GM12864 (cell line): ENCODE data around the gene ATE1.

Source experiments
- DNase-seq: peaks from one replicate; pipeline ENCODE4 v3.0.0-alpha.2; 2011; ENCODE audit warnings: low read depth
- H3K4me3 ChIP-seq: 2 replicates; pipeline ENCODE4 v1.5.1; 2011; ENCODE audit warnings: mild to moderate bottlenecking, low read depth, low read length, control low read depth
- CTCF ChIP-seq: IDR thresholded peaks from 2 replicates; pipeline ENCODE4 v1.5.1; 2011; ENCODE audit warnings: low read depth, mild to moderate bottlenecking, moderate library complexity, low read length, control low read depth, inconsistent platforms; ENCODE audit errors: missing control alignments

The ATE1 gene

DNA sequence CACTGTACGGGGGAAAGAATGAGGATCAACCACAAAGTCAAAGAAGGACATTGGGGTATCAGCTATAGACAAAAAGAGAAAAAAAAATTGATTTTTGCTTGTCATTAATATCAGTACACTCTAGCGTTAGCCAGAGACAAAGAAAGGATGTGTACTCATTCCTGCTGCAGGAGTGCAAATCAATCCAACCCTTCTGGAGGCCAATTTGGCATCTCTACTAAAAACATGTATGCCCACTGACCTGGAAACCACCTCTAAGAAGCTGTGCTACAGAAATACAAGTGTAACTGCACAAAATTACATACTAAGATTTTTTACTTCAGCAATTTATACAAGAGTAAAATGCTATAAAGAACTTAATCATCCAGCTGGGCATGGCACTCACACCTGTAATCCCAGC lies 33.6 kb upstream of the ATE1 start:
- no peak for DNase-seq
- H3K4me3 ChIP-seq: no peak overlapping the region

GRCh38 chr10:121959671-121960070 lies 31.8 kb upstream of the ATE1 start:
- H3K4me3 ChIP-seq: no peak overlapping the region
- no peak for TF ChIP-seq CTCF
- DNase-seq: no peak

More for the DNA sequence above, 33.6 kb upstream of the ATE1 start:
- TF ChIP-seq CTCF: no peak

- H3K4me3 ChIP-seq: no peak overlapping the region
- no peak for TF ChIP-seq CTCF
- no peak for DNase-seq
These were observed 28.6 kb upstream of the ATE1 start for GRCh38 chr10:121956111-121957061.

DNA sequence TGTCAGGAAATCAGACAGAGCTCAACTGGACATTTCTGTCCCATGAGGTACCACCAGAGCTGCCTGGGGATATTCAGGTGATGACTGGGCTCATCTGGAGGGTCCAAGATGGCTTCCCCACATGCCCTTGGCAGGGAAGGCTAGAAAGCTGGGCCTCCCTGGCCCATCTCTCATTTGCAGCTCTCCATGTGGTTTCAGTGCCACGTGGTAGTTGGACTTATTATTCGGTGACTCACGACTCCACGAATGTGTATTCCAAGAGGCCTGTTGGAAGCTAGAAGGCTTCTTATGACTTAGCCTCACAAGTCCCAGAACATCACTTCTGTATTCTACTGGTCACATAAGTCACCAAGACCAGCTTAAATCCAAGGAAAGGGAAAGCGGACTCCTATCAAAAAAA lies 24.4 kb upstream of the ATE1 start:
- no peak for DNase-seq
- H3K4me3 ChIP-seq: no peak overlapping the region
- no peak for TF ChIP-seq CTCF

DNA sequence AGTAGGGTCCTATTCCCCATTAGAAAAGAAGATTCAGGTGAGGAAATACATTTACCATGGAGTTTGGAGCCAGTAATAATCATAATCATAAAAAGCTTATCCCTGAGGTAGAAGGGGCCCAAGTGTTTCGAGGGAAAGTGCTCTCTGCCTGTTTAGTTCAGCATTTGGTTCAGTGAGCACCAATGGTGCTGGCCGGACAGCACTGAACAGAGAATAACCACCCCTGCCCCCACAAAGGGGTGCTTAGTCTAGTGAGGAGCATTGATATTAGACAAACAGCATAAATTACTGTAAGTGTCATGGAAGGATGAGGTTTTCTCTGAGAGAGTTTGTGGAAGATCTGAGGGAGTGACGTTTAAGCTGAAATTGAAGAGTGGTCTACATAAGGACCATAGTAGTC lies 21.6 kb upstream of the ATE1 start:
- TF ChIP-seq CTCF: no peak
- no peak for DNase-seq
- H3K4me3 ChIP-seq: no peak overlapping the region

DNA sequence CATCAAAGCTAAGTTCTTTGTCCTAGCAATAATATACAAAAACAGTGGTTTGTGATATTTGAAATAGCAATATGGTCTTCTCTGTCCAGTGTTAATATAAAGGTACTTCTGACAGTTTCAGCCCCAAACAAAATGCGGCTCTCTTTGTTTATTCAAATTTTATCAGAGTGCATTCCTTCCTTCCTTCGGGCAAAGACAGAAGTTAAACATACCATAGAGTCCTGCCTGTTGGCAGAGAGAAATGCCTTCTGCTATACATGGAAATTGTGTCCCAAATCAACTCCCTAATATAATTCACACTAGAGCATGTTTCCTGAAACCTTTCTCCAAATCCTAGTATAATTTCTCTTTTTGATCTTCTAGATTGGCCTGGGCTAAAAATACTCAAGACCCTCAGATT lies 21.2 kb upstream of the ATE1 start:
- TF ChIP-seq CTCF: no peak

More for the DNA sequence above, 21.2 kb upstream of the ATE1 start:
- no peak for DNase-seq
- H3K4me3 ChIP-seq: no peak overlapping the region
